Smooth muscle cell of bladder (primary cell): ENCODE measurements around the gene EFS. TPM values are rescaled to one million over a fixed set of nuclear protein-coding genes. Genes with fewer than 3 reads are reported as not detected.

Experiments used
- total RNA-seq: library from RNA; depleted of rRNA; stranded (reverse); fragments of >200 nt; gene quantifications from 2 replicates; pipeline ENCODE4 v1.2.3, GENCODE V29; 2014

Gene EFS
- 1.5 and 3.1 TPM in 2 replicates for total RNA-seq

DNA sequence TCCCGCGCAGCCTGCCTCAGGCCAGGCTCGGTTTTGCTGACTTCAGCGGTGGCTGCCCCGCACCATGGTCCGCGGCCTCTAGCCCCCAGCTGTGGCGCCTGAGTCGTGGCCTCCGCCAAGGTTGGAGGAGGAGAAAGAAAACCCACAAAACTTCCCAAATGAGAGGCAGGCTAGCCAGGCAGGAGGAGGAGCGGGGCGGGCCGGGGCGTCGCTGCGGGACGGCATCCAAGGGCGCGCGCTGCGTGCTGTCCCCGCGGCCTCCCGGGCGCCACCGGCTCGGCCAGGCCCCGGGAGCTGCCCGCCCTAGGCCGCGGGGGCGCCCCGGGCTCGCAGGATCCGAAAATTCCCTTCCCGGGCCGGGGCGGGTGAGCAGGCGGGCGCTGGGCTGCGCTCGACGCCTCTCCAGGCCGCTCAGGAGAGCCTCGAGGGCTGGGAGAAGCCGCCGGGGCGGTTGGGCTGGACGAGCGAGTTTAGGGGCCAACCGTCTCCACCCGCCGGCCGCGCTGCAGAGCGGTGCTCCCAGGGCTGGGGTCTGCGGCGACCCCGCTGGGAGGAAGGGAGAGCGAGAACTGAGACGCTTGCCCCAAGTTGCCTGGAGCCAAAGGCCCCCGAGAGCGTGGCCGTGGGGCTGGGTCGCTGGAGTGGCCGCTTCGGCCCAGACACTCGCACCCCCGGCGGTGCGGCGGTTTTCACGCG, at the start of gene EFS:
Gene EFS (minus strand): TSS at position 137 of the 696 bp plus-strand sequence. CDS start 147 bp downstream, outside the sequence.

GRCh38 chr14:23407516-23408306, 42.7 kb upstream of the EFS start, which contains the start of gene MYH6:
Gene MYH6 (minus strand): TSS chr14:23408273. CDS start chr14:23407223, 1,050 bp downstream.

DNA sequence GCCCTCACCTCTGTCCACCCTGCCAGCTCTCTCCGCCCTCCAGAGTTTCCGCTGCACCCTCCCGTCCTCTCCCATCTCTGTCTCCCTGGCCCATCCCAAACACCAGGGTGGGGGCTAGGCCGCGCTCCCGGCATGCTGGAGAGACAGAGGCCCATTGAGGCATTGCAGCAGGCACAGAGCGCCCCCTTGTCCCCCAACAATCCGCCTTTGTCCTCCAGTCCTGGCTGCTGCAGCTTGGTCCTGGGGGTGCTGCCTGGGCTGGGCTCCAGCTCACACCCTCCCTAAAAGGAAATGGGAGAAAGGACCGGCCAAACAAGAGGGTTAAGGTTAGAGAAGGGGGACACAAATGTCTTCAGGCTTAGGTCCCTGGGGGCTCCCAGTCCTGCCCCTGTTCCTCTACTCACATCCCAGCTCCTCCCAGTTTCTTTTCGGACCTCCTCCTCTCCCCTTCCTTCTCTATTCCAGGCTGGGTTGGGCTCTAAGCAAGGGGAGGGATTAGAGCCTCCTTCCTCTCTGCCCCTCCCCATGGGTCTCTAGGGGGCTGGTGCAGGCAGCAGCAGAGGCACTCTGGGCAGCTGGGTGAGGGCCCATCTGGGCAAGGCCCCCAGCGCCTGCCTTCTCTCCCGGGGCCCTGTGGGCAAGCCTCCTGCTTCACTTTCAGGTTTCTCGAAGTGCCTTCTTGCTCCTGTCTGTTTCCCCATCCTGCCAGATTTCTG, 11.7 kb upstream of the EFS start, which contains the start of gene CMTM5:
Gene CMTM5 (plus strand): TSS at position 565 of the 716 bp plus-strand sequence. CDS start 206 bp downstream, outside the sequence.

GRCh38 chr14:23372509-23372908, 7.5 kb upstream of the EFS start, which contains the start of gene IL25:
Gene IL25 (plus strand): TSS chr14:23372809.

DNA sequence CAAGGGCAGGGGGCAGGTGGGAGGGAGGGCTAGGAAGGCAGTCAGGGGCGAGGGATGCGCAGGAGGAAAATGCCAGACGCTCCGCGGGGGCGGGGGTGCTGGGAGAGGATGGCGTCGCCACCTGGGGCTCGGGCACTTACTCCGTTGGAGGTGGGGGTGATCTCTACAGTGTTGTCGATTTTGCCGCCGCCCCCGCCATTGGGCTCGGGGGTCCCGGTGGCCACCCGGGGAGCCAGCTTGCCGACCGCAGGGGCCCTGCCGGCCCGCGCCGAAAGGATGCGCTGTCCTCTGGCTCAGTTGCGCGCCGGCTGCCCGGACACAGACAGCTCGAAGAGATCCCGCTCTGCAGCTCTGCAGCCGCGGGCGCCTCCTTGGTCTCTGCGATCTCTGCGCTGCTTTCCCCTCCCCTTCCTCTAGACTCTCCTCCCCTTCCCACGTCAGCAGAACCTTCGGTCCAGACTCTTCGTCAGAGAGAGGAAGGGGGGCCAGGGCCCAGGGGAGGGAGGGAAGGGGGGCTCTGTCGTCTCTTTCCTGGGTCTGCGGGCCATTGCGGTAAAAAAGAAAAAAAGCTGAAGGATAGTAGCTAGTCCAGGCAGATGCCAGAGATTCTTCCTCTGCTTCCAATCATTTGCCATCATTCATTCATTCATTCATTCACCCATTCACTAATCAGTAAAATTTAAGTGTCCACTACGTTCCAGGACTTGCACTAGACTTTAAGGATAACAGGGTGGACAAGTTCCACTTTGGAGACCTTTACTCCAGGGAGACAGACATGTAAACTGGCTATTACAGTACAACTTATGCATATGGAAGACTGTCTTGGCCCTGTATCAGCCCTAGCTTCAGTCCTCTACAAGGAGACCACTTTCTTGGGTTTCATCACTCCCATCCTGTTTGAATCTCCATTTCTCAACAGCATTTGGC, 12.2 kb downstream of the EFS start, which contains the start of gene SLC22A17:
Gene SLC22A17 (minus strand): TSS at position 382 of the 927 bp plus-strand sequence.

GRCh38 chr14:23320584-23321571, 44.1 kb downstream of the EFS start, which contains the start of gene PABPN1:
Gene PABPN1 (plus strand): TSS chr14:23321457. CDS start chr14:23321470, 13 bp downstream.

DNA sequence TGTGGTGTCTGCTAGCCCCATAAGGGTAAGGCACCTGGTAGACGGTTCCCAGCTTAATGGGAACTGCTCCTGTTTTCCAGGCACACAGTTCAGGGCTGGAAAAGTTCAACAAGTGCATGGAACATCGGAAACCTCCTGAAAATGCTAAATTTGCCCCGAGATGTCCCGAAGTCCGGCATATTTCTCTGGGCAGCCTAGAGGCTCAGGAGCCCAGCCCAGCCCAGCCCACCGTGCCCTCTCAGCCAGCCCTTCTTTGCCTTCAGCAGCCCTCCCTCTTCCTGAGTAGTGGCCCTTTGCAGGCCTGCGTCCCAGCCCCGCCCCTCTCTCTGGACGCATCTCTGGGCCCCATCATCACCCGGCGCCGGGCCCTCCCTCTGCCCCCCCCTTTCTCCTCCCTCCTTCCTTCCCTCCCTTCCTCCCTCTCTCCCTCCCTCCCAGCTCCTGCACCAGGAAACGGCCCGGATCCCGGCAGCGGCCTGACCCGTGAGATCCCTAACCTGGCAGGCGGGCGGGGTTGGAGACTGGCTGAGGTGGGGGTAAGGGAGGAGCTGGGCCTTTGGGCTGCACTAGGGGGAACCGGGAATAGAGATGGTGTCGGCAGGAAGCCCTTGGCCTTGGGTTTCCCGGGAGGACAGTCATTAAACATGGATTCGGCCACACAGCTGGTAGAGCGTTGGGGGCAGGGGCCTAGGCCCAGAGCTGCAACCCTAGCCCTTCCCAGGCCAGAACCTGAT, 58.4 kb downstream of the EFS start, which contains the start of gene BCL2L2:
Gene BCL2L2 (plus strand): TSS at position 422 of the 734 bp plus-strand sequence. CDS start 935 bp downstream, outside the sequence.

Other genes starting within 250 kb of the EFS start
- gene CEBPE, start 245.9 kb downstream of the EFS start, total RNA-seq, result not detected in 2 replicates
- 1.9 and 2.3 TPM in 2 replicates for gene SLC7A8, start 181.5 kb downstream of the EFS start, total RNA-seq
- gene RNF212B, start 127.2 kb downstream of the EFS start, total RNA-seq, result not detected in 2 replicates
- 4.0 and 6.1 TPM in 2 replicates for gene HOMEZ, start 79.0 kb downstream of the EFS start, total RNA-seq
- gene PPP1R3E, start 62.3 kb downstream of the EFS start, total RNA-seq, result 1.8 and 2.6 TPM in 2 replicates
- gene BCL2L2, start 58.3 kb downstream of the EFS start, total RNA-seq, result 12.8 and 13.2 TPM in 2 replicates
- gene PABPN1, start 43.7 kb downstream of the EFS start, total RNA-seq, result 102 and 114 TPM in 2 replicates
- gene SLC22A17, start 12.3 kb downstream of the EFS start, total RNA-seq, result 19.5 and 25.0 TPM in 2 replicates
- gene IL25, start 7.6 kb upstream of the EFS start, total RNA-seq, result not detected in 2 replicates
- 0.14 and 0.18 TPM in 2 replicates for gene CMTM5, start 11.9 kb upstream of the EFS start, total RNA-seq
- gene MYH6, start 43.1 kb upstream of the EFS start, total RNA-seq, result not detected in 2 replicates
- not detected in 2 replicates for gene MYH7, start 70.5 kb upstream of the EFS start, total RNA-seq
- 45.9 and 50.8 TPM in 2 replicates for gene NGDN, start 104.5 kb upstream of the EFS start, total RNA-seq
- 0.14 and 0.28 TPM in 2 replicates for gene ZFHX2, start 186.6 kb upstream of the EFS start, total RNA-seq
- 12.5 and 26.9 TPM in 2 replicates for gene THTPA, start 191.1 kb upstream of the EFS start, total RNA-seq
- gene AP1G2, start 202.6 kb upstream of the EFS start, total RNA-seq, result 5.4 and 6.7 TPM in 2 replicates
- not detected in 2 replicates for gene JPH4, start 213.6 kb upstream of the EFS start, total RNA-seq